KOPT-K1 (cell line): ENCODE data around the gene RNU6-7.

Experiments used
- H3K27ac ChIP-seq: fragments of 200-600 bp; sonication (generic); 2 replicates; pipeline ENCODE4 v1.5.1; 2016; ENCODE audit warnings: antibody characterized with exemption, mild to moderate bottlenecking, low read depth, low read length; ENCODE audit not compliant: poor library complexity, severe bottlenecking
- H3K36me3 ChIP-seq: fragments of 200-600 bp; sonication (generic); 2 replicates; pipeline ENCODE4 v1.5.1; 2017; ENCODE audit warnings: antibody characterized with exemption, mild to moderate bottlenecking, low read length, moderate library complexity; ENCODE audit not compliant: insufficient read depth
- H3K9me3 ChIP-seq: fragments of 200-600 bp; sonication (generic); 2 replicates; pipeline ENCODE4 v1.5.1; 2017; ENCODE audit warnings: antibody characterized with exemption, low read length, mild to moderate bottlenecking; ENCODE audit not compliant: insufficient read depth, poor library complexity, severe bottlenecking

Gene RNU6-7

DNA sequence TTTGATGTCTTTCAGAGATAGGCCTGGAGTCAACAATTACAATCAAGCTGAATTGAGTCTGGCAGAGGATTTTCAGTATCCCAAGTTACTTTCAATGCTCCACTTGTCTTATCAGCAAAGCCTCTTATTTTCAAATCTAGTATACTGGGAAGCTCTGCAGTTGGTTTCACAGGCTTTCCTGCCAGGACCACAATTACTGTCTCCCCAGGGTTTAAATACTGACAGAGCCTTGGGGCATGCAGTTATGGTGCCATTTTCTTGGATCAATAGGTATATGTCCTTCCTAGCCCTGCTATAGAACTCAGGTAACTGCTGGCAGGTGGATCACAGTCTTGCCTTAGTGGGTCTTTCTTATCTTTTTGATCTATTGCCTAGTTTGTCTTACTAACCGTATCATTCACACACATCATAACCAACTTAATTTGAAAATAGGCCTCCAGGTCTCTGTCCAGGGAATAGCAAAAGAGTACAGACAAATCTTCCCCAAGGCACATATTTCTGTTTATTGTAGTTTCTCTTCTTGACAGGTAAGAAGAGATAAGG lies 23.6 kb downstream of the RNU6-7 start:
- no peak overlapping the region for H3K27ac ChIP-seq

DNA sequence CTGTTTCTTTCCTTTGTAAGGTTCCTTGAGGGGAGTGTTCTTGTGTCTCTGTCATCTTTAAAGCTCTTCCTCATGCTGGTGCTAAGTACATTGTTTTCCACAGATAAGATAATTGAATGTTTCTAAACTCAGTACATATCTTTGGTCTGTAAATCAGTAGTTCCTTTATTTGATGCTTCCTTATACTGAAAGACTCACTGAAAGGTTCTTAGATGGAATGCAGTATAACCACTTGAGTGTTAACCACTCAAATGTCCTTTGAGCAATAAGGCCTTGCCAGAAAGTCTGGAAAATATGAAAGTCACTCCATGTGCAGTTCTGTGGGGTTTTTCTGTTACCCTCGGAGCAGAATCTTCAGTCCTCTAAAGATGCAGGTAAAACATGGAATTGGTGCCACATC lies 24.2 kb downstream of the RNU6-7 start:
- Histone ChIP-seq H3K36me3 (no peaks in the 10 kb centered on the region), H3K9me3 (no peaks in the 10 kb centered on the region), H3K27ac (no peak overlapping the region)

More for the DNA sequence above, 23.6 kb downstream of the RNU6-7 start:
- H3K9me3 ChIP-seq = no peaks in the 10 kb centered on the region
- no peaks in the 10 kb centered on the region for H3K36me3 ChIP-seq

DNA sequence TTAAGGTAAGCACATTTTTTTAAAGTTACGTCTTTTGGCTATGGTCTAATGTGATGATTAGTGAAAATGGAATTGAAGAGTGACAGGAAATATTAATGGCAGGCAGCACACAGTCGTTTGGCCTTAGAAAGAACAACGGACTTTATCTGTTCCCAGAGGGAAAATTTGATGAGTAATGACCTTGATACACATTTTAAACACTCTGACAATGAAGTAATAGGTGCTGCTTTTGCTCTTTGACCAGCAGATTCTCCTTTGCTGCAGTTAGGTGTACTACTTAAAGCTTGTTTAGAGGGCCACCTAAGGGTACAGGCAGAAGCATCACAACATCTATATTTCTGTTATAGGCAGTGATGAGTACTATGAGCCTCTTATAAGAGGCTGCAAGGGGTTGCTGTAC lies 28.3 kb downstream of the RNU6-7 start:
- Histone ChIP-seq H3K9me3 (no peaks in the 10 kb centered on the region), H3K36me3 (no peaks in the 10 kb centered on the region), H3K27ac (no peak overlapping the region)

DNA sequence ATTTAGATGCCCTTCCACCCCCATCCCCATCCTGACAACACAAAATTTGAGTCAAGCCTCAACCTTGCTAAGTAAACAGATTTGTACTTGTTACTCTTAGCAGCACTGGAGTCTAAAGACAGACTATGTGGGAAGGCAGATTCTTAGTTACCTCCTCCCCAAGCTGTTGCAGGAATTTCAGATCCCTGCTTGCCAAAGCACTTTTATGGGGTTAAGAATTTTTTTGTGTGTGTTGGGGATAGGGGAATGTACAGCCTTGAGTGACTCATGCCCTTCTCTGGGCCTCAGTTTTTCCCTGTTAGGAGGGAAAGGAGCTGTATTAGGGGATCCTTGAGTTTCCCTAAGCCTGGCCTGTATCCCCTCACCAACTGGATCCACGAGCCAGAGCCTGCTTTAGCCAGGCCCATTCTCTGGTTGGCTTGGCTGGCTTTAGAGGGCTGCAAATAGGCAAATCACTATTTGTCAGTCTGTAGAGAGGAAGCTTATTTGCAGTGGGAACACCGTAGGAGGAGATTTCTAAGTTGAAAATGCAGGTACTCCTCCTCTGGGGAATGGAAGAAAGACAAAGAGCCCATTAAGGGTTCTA lies 28.9 kb downstream of the RNU6-7 start:
- Histone ChIP-seq H3K27ac (no peak overlapping the region), H3K36me3 (no peaks in the 10 kb centered on the region), H3K9me3 (no peaks in the 10 kb centered on the region)

DNA sequence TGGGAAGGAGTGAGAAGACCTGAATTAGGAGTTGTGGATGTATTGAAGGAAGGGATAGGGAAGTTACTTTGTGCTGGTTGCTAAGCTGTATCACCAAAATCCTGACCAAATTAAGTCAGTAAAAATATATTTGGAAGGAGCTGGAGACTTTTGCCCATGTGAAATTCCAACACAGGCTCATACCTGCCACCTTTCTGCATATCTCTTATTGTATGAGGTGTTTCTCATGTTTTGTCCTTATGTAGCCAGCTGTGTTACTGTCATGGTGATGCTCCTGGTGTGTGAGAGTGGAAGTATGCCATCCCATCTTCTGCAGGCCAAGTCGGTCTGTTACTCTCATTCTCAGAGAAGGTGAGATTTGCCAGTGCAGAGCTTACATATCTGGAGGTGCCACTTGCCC lies 30.6 kb downstream of the RNU6-7 start:
- H3K9me3 ChIP-seq = no peaks in the 10 kb centered on the region
- no peaks in the 10 kb centered on the region for H3K36me3 ChIP-seq
- no peak overlapping the region for H3K27ac ChIP-seq

DNA sequence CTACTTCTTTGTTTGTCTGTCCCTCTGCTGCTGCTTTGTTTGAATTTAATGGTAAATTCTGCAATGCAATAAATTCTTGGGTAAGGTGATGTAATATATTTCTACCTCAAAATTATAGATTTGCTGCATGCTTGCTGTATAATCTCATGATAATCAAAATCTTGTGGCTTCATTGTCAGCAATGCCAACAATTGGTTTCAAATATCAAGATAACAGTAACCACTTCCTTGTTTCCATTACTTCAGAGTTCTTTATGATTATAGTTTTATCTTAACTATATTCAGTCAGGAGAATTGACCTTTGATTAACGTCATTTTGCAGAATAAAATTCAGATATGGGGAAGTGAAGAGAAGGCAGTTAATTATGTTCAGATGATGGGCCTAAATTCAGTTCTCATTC lies 31.4 kb downstream of the RNU6-7 start:
- Histone ChIP-seq H3K9me3 (no peaks in the 10 kb centered on the region), H3K36me3 (no peaks in the 10 kb centered on the region), H3K27ac (no peak overlapping the region)

DNA sequence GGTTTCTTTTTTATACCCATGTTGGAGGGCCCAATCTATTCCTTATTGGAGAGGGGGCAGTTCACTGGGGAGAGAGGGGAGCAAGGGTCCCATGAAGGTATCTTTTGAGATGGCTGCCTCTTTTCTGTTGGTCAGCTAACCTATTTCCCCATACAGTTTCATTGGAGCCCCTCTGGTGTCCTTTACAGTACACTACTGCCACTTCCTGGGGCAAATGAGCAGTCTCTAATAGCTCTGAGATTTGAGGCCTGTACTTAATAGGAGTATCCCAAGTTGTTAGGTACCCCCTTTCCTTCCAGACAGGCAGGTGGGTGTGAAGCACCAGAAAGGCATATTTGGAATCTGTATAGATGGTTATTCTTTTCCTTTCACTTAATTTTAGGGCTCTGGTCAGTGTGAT lies 42.6 kb downstream of the RNU6-7 start:
- H3K9me3 ChIP-seq = peaks cover 7% of the 10 kb centered on the region
- no peaks in the 10 kb centered on the region for H3K36me3 ChIP-seq
- no peak overlapping the region for H3K27ac ChIP-seq

DNA sequence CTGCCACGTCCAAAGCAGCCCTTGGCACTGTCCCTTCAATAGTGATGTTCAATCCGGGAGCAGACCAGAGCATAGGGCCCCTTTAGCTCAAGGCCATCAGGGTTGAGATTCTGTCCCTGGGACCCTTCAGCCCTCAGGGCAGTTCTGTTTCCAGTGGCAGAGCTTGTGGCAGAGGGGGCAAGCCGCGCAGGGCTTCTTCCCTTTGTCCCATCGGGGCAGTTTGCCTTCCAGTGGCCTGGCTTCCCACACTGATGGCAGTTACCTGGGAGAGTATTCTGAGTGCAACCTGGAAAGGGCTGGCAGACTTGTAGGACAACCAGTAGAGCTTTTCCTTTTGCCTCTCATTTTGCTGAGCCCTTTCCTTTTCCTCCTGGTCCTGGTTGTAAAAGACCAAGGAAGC lies 44.9 kb downstream of the RNU6-7 start:
- H3K27ac ChIP-seq = no peak overlapping the region
- no peaks in the 10 kb centered on the region for H3K9me3 ChIP-seq
- no peaks in the 10 kb centered on the region for H3K36me3 ChIP-seq

DNA sequence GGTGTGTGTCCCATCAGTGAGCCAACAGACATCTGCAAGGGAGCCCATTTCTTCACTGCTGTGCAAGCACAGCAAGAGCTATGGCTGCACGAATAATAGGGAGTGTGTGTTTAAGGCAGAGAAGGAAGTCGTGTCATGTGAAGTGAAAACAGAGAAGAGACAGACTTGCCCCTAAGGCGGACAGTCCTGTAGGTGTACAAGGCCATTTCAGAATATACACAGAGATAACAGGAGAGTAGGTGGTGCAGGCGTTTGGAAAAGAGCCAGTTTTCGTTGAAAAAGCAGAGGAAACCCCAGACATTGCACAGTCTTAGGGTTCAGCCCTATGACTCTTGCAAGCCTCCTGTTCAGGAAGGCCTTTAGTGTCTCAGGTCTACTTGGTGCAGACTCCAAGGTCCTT lies 47.5 kb downstream of the RNU6-7 start:
- H3K9me3 ChIP-seq = no peaks in the 10 kb centered on the region
- H3K36me3 ChIP-seq = no peaks in the 10 kb centered on the region
- no peak overlapping the region for H3K27ac ChIP-seq

DNA sequence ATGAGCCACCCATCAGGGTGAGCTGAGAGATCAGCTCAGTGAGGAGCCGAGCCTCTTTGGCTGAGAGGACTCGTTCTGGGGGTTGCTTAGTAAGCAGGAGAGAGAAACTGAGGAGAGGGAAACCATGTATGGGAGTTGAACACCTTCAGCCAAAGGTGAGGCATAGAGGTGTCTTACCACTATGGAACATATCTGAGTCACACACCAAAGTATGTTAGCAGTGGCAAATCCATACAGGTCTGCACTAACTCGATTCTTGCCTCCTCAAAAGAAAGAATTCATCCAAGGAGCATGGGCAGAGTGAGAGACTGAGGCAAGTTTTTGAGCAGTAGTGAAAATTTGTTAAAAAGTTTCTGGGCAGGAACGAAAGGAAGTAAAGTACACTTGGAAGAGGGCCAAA lies 47.9 kb downstream of the RNU6-7 start:
- no peak overlapping the region for H3K27ac ChIP-seq
- no peaks in the 10 kb centered on the region for H3K9me3 ChIP-seq
- no peaks in the 10 kb centered on the region for H3K36me3 ChIP-seq

DNA sequence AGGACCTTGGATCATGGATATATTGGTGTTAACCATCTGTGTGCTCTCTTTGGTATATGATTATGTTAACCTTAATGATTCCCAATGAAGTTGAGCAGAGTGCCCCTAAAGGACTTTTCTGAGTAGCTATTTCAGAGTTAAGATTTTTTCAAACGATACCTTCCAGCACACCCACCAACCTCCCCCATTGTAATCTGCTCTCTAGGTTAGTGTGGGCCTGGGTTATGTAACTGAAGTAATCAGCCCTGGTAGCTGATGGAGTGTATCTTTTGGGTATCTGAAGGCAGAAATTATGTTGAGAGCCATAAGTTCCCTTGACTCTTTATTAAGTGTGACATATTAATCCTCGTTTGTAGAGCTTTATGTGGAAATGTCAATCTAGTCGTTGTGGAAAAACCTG lies 48.8 kb downstream of the RNU6-7 start:
- H3K27ac ChIP-seq = no peak overlapping the region
- H3K9me3 ChIP-seq = no peaks in the 10 kb centered on the region
- no peaks in the 10 kb centered on the region for H3K36me3 ChIP-seq

DNA sequence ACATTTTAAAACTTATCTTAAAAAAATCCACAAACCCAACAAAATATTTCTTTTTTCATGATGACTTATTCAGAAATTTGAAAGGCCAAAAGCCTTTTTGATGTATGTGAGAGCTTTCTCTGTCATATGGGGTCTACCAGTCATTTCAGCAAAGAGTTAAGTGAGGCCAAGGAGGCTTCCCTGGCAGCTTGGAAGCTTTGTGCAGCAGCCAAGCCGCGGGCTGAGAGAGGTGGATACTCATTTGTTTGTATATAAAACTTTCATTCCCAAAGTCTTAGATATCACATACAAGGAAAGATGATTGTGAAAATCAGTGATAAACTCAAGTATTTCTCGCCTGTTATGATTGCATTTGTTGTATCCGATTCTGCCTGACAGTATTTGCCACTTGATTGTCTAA lies 49.7 kb downstream of the RNU6-7 start:
- Histone ChIP-seq H3K9me3 (no peaks in the 10 kb centered on the region), H3K27ac (no peak overlapping the region), H3K36me3 (no peaks in the 10 kb centered on the region)
